GM18505 (cell line): ENCODE results near the gene FAM78A.
A peak's percentile ranks its signal among the peaks of the same experiment; 100 is the strongest.
"Not testable (repeated sequence)": the region's sequence is repeated elsewhere in the genome, so short reads cannot be mapped to it uniquely, and the experiment has no call there.

Experiments used
- ATAC-seq: cut with Tn5 transposase; IDR thresholded peaks from one replicate; pipeline ENCODE4 v1.9.1; 2021; ENCODE audit not compliant: unreplicated experiment
- POLR2A ChIP-seq: IDR thresholded peaks from 4 replicates; pipeline ENCODE4 v1.6.1; 2011; ENCODE audit warnings: borderline replicate concordance; ENCODE audit not compliant: insufficient read depth, insufficient read length; ENCODE audit errors: extremely low read depth

Gene FAM78A

DNA sequence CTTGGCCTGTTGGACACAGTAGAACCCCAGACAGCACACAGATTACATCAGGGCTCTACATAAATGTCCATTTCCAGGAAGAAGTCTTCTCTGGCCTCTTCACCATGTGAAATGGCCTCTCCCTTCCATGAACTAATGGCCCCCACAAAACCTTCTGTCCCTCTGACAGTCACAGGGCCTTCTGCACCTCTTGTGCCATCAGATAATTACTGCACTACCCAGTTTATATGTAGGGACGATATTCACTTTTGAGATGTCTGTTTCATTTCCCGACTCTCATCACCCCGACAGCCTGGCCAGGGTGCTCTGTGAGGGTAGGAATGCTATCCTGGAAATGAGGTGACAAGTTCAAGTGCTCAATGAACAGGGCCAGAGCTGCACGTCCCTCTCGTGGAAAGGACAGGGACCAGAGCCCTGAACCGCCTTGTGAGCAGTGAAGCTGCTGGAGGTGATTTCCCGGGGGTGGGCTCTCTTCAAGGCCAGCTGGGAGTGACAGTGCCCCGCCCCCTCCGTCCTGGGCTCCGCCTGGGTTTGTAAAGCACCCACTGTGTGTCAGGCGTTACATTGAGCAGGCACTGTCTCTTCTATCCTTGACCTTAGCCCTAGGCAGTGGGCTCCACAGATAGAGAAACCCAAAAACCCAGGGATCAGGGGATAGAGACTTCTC lies 3.0 kb upstream of the FAM78A start:
- no peak for ATAC-seq
- no peak for TF ChIP-seq POLR2A

DNA sequence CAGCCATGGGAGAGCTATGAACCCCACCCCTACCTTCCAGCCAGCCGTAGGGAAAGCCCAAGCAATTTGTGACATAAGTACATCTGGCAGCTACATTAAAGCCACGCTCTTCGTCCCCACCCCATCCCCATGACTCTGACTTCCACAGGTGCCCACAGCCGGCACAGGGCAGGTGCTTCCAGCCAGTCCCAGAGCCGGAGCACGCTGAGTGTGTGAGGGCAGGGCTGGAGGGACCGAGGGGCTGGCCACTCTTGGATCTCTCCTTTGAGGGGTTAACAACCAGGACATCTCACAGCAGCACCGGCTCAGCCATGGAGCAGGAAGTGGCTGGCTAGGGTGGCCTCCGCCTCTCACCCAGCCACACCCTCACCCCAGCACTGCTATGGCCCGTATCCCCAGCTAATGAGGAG lies 2.4 kb upstream of the FAM78A start:
- no peak for TF ChIP-seq POLR2A

DNA sequence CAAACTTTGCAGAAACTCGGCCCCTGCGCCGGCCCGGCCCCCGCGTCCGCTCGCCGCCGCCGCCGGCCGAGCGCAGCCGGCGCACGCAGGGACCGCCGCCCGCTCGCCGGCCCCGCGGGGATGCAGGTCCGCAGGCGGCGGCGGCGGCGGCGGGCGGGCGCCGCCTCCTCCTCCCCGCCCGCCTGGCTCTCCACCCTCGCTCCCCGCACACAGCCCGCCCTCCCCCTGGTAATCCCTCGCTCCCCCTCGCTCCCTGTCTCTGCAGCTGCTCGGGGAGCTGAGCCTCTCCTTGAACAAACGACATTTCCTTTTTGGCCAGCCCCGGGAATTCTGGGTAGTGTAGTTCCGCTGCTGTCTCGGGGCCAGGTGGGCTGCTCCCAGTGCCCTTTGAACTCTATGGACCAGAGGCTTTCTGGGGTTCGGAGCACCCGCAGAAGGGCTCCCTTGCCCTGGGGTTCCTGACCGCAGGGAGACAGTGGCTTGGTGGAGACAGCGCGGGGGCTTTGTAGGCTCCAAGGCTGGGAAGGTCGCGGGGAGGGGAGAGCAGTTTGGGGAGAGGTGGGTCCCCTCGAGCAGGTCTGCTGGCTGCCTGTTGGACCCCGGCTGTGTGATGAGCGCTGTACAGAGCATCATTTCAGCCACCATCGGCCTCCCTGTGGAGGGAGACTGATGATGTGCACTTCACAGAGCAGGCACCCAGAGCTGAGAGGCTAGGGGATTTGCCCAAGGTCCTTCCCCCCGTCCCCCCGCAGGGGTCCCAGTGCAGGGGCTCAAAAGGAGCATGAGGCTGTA lies 1.8 kb upstream of the FAM78A start:
- peak; percentile 22 for TF ChIP-seq POLR2A
- no peak for ATAC-seq

More for the DNA sequence above, 2.4 kb upstream of the FAM78A start:
- no peak for ATAC-seq

- peak; percentile 13 for TF ChIP-seq POLR2A
- no peak for ATAC-seq
These were observed 1.1 kb upstream of the FAM78A start for GRCh38 chr9:131277287-131277909.

DNA sequence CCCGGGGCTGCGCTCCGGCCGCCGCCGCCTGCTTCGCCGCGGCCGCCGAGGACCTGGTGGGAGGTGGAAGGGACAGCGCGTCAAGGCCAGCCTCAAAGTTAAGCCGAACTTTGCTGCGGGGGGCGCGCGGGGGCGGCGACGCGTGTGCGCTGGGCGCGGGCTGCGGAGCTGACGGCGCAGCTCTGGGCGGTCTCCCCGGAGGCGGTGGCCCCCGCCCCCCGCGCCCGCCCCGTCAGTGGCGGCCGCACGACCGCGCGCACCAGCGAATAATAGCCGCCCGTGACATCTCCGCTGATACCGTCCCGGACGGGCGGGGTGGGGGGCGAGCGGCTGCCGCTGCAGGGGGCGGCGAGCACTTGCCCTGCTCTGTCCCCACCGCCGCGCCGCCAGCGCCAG lies 579 bp upstream of the FAM78A start:
- no peak for TF ChIP-seq POLR2A
- no peak for ATAC-seq

GRCh38 chr9:131275332-131276093 lies 797 bp downstream of the FAM78A start:
- ATAC-seq, result no peak
- peak; percentile 9 for TF ChIP-seq POLR2A

- peak; percentile 59 for TF ChIP-seq POLR2A
These were observed 1.5 kb downstream of the FAM78A start for GRCh38 chr9:131274674-131275331.

DNA sequence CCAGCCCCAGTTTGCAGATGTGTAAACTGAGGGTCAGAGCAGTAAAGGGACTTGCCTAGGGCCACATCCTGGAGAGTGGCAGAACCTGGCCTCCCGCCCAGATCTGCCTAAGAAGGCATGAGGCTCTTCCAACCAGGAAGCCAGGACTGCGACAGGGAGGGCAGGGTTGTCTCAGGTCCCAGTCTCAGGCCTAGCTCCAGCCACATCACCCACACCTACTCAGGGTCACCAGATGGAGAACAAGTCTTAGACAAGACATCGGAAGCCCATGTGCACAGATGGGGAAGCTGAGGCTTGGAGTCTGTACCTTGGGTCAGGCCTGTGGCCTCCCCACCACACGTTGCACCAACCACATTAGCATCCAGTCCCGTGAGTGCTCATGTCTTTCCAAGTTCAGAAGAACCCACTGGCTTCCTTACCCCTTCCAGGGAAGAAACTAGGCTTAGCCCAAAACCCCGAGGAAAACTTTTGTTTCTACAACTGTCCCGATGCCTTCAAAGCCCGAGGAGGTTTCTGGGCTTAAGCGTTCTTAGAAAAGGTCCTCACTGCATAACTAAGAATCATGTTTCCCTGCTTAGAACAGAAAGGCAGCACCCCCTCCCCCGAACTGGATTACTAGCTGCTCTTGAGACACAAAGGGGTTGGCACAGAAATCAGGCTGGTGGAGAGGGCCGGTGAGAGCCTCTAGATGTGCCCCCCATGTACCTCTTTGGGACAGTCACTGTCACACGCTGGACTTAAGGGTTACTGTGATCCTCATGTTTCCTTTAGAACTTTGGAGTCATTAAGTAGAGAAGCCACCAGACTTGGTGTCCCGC lies 2.2 kb downstream of the FAM78A start:
- no peak for ATAC-seq
- peak; percentile 60 for TF ChIP-seq POLR2A

More at GRCh38 chr9:131274674-131275331, 1.5 kb downstream of the FAM78A start:
- ATAC-seq, result no peak

DNA sequence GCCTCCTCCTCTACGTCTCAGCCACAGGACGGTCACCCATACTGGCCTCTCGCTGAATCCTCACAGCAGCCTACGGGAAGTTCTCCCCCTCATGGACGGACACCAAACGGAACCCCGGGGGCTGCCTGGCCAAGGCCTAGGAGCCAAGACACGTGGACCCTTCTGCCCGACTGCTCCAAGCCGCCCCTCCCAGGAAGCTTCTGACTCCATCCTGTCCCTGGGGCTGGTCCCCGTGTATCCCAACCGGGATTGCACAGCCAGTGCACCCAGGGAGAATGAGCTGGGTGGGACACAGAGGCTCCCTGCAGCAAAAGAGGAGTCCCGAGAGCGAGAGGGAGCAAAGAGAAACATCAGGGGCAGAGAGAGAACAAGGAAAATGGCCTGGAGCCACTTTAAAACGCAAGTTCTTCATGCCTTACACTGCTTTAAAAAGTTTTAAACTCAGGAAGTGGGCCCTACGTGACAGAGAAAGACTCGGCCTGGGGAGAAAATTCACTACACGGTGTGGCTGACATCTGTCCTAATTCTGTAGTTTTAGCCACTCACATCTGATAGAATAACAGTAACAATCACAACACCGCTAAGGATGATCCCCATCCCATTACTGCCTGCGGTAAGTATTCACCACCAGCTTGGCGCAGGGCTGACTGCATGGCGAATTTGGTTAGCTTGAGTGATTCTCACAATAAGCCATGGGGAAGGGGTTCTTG lies 3.0 kb downstream of the FAM78A start:
- no peak for ATAC-seq
- no peak for TF ChIP-seq POLR2A

- TF ChIP-seq POLR2A, result no peak
- no peak for ATAC-seq
These were observed 4.1 kb downstream of the FAM78A start for GRCh38 chr9:131272212-131272611.

DNA sequence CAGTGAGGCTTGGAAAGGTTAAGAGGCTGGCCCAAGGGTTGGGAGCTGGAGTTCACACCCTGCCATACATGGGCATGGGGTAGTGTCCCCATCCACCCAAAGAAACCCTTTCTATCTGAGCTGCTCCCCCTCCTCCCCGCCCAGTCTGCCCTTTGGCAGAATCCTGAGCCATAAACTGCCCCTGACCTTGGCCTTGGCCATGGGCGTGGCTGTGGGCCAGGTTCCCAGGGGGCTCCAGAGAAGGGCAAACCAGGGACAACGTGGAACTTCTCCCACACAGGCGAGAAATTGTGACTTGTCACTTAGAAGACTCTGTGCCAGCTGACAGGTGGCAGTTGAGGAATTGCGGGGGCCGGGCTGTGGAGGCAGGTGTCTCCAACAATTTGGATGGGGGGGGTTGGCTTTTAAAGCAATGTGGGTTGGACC lies 4.8 kb downstream of the FAM78A start:
- no peak for ATAC-seq
- TF ChIP-seq POLR2A, result no peak

GRCh38 chr9:131271016-131271273 lies 5.4 kb downstream of the FAM78A start:
- not testable (repeated sequence) for ATAC-seq
